NCI-H345 treated with DMSO at 0.1 percent for 48 hours (cell line): Measurements from ENCODE around the gene KCNAB3.

ENCODE experiments used
- DNase-seq: peaks from one replicate; lab custom pipeline; 2025; ENCODE audit not compliant: unreplicated experiment; lab: John Stamatoyannopoulos, UW

KCNAB3 gene

GRCh38 chr17:7881276-7882054, 48.2 kb downstream of the KCNAB3 start:
- peak; percentile 12 for DNase-seq

- DNase-seq: no peak
Observed at GRCh38 chr17:7880076-7880868, 49.4 kb downstream of the KCNAB3 start.

DNA sequence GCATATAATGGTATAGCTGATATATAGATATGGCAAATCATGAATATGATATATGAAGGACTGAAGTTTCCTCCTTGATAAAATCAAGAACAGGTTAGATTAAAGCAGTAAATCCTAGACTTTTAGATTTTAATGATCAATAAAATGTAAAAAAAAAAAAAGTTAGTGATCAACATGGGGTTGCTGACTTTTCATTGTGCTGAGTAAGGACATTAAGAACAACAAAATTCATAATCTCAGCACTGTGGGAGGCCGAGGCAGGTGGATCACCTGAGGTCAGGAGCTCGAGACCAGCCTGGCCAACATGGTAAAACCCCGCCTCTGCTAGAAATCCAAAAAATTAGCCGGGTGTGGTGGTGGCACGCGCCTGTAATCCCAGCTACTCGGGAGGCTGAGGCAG, 51.4 kb downstream of the KCNAB3 start:
- DNase-seq: no peak

DNA sequence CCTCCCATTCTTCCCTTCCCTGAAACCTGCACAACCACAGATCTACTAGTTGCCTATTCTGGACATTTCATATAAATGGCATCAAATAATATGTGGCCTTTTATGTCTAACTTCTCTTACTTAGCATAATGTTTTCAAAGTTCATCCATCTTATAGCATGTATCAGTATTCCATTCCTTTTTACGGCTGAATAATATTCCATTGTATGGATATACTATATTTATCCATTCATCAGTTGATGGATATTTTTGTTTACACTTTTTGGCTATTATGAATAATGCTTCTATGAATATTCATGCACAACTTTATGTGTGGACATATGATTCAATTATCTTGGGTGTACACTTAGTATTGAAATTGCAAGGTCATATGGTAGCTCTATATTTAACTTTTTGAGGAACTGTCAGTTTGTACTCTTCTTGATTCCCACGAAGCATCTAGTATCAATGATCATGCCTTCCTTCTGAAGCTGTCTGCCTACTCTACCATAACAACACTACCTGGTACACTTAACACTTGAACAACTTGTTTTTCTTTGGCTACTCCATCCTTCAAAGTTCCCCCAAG, 53.8 kb downstream of the KCNAB3 start:
- DNase-seq: no peak

GRCh38 chr17:7873051-7873450, 56.6 kb downstream of the KCNAB3 start:
- no peak for DNase-seq
